ENCODE results near the gene BCL3.
A peak's percentile ranks its signal among the peaks of the same experiment; 100 is the strongest.
"Not testable (repeated sequence)": the region's sequence is repeated elsewhere in the genome, so short reads cannot be mapped to it uniquely, and the experiment has no call there.

The BCL3 gene

DNA sequence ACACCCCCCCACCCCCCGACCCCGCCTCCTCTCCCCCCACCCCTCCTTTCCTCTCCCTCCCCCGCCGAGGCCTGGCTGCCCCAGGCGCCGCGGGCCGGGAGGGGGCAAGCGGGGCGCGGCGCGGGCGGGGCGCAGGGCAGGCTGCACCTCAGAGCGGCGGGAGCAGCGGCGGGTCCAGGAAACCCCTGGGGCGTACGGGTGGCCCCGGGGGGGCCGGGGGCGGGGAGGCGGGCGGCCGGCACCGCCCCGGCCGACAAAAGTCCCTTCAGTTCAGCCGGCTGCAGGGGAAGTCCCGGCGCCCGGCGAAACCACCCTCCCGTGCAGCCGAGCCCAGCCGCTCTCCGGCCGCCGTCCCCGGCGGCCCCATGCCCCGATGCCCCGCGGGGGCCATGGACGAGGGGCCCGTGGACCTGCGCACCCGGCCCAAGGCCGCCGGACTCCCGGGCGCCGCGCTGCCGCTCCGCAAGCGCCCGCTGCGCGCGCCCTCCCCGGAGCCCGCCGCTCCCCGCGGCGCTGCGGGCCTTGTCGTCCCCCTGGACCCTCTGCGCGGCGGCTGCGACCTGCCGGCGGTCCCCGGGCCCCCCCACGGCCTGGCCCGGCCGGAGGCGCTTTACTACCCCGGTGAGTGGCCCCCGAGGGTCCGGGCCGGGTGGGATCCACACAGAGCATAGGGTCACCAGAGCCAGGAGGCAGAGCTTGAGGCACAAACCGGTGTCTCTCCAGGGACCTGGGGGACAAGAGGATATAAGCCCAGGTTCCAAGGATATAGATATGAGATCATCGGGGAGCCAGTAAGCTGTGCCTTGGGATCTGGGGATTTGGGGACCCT is at the start of gene BCL3:
TSS of gene BCL3 (plus strand) at position 283 of the 829 bp plus-strand sequence. CDS start at position 366, 83 bp downstream.
- peak in 1 of 2 experiments; percentile 31 for DNase-seq

DNA sequence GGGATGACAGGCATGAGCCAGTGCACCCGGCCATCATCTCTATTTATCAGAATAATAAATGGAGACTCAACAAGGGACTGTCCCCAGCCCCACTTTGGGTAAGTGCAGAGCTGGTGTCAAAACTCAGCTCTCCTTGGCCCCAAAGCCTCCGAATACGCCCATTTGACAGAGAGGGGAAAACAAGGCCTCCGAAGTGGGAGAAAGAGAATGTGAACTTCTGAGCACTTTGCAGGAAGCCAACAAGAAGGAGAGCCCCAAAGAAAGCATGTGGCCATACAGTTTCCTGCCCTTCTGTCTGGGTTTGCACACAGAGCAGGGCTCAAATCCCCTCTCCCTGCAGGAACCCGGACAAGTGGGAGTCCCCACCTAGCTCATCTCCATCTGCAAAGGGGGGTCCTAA is 48.0 kb upstream of the BCL3 start:
- no peak for DNase-seq

GRCh38 chr19:44701228-44701627 is 47.3 kb upstream of the BCL3 start:
- DNase-seq, result no peak

- no peak for DNase-seq
Observed at GRCh38 chr19:44702551-44703176, 45.8 kb upstream of the BCL3 start.

DNA sequence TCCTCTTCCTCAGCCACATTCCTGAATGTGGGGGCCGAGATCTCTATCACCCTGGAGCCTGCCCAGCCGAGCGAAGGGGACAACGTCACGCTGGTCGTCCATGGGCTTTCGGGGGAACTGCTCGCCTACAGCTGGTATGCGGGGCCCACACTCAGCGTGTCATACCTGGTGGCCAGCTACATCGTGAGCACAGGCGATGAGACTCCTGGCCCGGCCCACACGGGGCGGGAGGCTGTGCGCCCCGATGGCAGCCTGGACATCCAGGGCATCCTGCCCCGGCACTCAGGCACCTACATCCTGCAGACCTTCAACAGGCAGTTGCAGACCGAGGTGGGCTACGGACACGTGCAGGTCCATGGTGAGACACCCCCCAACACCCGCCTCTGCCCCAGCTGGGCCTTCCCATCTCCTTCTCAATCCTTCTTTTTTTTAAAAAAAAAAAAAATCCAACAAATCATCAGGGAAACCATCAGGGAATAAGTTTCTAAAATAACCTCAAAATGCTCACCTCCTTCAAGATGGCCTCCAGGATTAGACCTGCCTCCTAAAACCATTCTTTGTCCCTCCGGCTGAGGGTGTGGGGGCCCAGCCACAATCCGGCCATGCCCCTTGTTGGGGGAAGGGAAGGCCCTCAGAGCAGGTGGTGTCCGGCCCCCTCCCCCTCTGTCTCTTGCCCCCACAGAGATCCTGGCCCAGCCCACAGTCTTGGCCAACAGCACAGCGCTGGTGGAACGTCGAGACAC is 45.0 kb upstream of the BCL3 start:
- DNase-seq, result no peak

DNA sequence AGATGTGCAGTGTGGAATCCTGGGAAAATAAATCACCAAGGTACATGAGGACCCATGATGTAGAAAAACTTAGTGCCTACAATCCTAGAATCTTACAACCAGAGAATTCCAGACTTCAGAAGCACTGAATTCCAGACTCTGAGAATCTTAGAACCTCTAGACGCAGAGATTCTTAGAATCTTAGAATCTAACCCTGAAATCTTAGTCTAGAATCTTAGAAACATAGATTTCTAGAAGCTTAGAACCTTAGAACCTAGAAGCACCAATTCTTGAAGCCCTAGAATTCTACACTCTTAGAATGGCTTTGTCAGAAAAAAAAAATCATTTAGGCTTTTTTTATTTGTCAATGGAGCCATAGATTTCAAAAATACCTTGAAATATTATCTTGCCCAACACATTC is 43.5 kb upstream of the BCL3 start:
- DNase-seq, result no peak

DNA sequence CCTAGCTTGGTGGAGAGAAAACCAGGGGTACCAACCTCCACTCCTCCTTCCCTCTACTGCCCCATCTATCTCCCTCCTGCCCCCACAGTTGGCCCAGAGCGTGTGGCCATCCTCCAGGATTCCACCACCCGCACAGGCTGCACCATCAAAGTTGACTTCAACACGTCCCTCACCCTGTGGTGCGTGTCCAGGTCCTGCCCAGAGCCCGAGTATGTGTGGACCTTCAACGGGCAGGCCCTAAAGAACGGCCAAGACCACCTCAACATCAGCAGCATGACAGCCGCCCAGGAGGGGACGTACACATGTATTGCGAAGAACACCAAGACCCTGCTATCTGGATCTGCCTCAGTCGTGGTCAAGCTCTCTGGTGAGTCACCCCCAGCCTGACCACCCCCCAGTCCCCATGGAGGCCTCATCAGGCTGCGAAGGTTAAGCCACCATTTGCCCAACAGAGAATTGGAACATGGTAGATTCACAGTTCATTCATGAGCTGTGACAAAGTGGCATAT is 43.0 kb upstream of the BCL3 start:
- no peak for DNase-seq

DNA sequence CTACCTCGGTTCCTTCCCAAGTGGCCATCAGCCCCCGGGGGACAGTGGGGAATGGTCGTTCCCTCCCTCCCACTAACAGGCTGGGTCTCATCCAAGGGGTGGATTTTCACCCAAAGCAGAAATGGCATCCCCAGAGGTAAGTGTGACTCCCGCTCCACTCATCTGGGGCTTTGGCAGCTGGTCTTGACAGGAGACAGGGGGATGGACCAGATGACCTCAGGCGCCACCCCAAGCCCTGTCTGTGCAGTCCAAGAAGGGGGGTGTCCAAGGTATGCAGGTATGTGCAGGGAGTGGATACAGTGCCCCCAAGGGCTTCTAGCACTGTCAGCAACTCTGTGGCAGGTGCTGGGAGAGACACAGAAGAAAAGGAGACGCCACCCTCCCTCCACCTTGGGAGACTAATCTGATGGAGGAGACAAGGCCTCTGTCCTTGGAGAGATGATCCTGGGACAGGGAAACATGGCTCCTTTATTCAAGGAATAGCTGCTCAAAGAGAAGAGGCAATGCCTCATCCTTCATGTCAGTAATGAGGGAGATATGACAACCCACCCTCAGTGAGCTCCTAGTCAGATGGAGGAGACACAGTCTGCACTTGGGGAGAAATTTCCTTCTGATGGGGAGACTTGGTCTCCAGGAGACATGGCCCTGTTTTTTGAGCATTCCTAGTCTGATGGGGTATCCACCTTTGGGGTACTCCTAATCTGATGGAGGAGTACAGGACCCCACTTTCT is 41.8 kb upstream of the BCL3 start:
- no peak for DNase-seq

GRCh38 chr19:44707794-44708193 is 40.7 kb upstream of the BCL3 start:
- DNase-seq, result no peak

DNA sequence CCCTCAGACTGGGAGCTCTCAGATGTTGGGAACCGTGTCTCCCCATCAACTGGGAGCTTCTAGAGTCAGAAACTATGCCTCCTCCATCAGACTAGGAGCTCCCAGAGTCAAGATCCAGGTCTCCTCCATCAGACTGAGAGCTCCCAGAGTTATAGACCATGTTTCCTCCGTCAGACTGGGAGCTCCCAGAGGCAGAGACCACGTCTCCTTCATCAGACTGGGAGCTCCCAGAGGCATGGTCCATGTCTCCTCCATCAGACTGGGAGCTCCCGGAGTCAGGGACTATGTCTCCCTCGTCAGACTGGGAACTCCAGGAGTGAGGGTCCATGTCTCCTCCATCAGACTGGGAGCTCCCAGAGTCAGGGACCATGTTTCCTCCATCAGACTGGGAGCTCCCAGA is 39.6 kb upstream of the BCL3 start:
- no peak for DNase-seq

DNA sequence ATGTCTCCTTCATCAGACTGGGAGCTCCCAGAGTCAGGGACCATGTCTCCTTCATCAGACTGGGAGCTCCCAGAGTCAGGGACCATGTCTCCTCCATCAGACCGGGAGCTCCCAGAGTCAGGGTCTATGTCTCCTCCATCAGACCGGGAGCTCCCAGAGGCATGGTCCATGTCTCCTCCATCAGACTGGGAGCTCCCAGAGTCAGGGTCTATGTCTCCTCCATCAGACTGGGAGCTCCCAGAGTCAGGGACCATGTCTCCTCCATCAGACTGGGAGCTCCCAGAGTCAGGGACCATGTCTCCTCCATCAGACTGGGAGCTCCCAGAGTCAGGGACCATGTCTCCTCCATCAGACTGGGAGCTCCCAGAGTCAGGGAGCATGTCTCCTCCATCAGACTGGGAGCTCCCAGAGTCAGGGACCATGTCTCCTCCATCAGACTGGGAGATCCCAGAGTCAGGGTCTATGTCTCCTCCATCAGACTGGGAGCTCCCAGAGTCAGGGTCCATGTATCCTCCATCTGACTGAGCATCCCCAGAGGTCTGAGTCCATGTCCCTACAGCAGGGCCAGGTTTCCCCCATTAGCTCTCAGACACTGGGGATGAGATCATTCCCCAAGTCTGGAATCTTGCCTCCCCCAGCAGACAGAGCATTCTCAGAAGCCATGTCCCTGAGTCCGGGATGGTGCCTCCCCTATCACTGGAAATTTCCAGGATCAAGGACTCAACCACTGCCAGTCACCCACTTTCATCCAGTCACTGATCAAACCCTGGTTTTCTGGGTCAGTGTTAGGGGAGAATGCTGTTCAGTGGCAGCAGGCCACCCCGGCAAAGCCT is 38.9 kb upstream of the BCL3 start:
- DNase-seq, result not testable (repeated sequence)

GRCh38 chr19:44710483-44710882 is 38.0 kb upstream of the BCL3 start:
- DNase-seq, result no peak

DNA sequence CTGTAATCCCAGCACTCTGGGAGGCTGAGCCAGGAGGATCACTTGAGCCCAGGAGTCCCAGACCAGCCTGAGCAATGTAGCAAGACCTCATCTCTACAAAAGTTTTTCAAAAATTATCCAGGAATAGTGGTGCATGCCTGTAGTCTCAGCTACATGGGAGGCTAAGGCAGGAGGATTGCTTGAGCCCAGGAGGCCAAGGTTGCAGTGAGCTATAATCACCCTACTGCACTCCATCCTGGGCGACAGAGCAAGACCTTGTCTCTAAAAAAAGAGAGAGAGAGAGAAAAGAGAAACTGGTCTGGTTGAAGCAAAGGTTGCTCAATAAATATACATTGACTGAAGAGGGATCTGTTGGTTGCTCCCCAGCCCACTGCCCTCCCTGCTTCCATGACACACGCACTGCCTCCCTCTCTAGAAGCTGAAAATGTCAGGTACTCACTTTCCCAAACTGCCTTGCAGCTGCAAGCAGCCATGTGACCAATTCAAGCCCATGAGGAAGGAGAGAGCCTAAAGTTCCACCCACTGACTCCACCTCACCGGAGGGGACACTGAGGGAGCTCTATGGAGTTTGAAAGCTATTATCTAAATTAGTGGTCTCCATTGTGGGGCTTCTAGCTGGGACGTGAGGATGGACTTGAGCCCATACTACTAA is 35.5 kb upstream of the BCL3 start:
- DNase-seq, result no peak

GRCh38 chr19:44714597-44715169 is 33.8 kb upstream of the BCL3 start:
- DNase-seq, result no peak

DNA sequence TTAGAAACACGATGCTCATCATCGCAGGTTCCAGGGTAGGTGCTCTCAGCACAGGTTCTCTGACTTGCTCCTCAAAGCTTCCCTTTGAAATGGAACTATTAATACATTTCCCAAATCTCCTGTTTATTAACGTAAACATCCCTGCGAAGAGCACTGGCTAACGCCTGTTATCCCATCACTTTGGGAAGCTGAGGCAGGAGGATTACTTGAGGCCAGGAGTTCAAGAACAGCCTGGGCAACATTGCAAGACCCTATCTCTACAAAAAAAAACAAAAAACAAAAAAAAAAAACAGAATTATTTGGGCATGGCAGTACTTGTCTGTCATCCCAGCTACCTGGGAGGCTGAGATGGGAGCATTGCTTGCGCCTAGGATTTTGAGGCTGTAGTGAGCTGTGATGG is 30.9 kb upstream of the BCL3 start:
- no peak for DNase-seq

- no peak for DNase-seq
Observed at GRCh38 chr19:44718441-44719261, 29.9 kb upstream of the BCL3 start.

DNA sequence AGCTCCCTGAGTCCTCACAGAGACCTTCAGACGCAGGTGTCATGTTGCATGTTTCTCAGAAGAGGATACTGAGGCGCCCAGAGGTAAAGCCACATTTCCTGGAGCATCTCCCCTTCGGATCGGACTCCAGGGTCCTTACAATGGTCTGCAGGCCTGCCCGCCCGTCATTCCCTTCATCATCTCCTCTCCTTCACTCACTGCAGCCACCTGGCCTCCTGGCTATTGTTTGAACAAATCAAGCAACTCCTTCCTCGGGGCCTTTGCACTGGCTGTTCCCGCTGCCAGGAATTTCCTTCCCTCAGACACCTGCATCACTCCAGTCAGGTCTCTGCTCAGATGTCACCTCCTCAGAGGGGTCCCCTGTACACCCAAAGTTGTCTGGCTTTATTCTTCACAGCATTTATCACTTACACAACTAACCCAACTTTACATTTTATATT is 29.2 kb upstream of the BCL3 start:
- DNase-seq, result no peak

- not testable (repeated sequence) for DNase-seq
Observed at GRCh38 chr19:44720396-44720795, 28.1 kb upstream of the BCL3 start.

- no peak for DNase-seq
Observed at GRCh38 chr19:44720945-44721344, 27.6 kb upstream of the BCL3 start.

- not testable (repeated sequence) for DNase-seq
Observed at GRCh38 chr19:44721369-44721768, 27.1 kb upstream of the BCL3 start.

Measured in NCI-H1930 (cell line).